Liver (tissue), 3 donors: ENCODE data around the gene TUB.

Experiments used
- HNF4G ChIP-seq: IDR thresholded peaks from 2 replicates; pipeline ENCODE4 v1.6.1; 2016; ENCODE audit warnings: antibody characterized with exemption
- TF ChIP-seq, protein P1 (sequence below): fragments of 150-350 bp; IDR thresholded peaks from 2 replicates; pipeline ENCODE4 v1.5.1; 2017; ENCODE audit warnings: improper control_type of control experiment, low read depth, low read length; ENCODE audit not compliant: missing input control
- donor health status: healthy.
- donor health status: healthy.

DNA sequence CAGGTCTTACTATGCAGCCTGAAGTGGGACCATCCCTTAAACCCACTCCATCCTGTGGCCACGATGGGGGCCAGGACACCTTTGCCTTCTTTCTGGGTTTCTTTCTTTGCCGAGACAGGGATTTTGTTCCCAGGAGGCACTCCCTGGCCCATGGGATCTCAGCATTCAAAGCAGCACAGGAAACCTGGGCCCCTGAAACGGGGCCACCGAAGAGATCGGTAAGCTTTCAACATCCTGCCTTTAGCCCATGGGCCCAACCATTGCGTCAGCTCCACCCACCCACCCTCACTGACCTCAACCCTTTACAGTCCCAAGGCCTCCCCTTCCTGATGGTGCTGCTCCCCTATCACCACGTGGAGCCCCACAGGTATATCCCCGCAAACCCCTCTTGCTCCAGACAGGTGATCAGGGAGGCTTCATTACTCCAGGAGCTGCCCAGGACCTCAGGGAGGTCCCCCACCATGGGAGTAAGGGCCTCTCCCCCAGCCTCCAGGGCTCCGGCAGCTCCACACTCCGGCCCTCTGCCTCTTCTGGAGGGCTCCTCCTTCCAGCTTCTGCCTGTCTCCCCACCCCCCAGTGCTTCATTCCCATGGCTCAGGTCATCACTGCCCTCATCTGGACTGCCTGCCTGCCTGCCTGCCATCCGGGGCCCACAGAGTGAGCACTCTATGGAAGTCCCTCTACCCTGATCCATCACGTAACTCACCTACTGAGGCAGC lies 42.0 kb upstream of the TUB start:
- no peak for TF ChIP-seq HNF4G
- TF ChIP-seq, protein P1, sequence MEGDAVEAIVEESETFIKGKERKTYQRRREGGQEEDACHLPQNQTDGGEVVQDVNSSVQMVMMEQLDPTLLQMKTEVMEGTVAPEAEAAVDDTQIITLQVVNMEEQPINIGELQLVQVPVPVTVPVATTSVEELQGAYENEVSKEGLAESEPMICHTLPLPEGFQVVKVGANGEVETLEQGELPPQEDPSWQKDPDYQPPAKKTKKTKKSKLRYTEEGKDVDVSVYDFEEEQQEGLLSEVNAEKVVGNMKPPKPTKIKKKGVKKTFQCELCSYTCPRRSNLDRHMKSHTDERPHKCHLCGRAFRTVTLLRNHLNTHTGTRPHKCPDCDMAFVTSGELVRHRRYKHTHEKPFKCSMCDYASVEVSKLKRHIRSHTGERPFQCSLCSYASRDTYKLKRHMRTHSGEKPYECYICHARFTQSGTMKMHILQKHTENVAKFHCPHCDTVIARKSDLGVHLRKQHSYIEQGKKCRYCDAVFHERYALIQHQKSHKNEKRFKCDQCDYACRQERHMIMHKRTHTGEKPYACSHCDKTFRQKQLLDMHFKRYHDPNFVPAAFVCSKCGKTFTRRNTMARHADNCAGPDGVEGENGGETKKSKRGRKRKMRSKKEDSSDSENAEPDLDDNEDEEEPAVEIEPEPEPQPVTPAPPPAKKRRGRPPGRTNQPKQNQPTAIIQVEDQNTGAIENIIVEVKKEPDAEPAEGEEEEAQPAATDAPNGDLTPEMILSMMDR: no peak
